Uterus (tissue), 4 donors: ENCODE measurements around the gene SMARCA4. TPM values are rescaled to one million over a fixed set of nuclear protein-coding genes. Genes with fewer than 3 reads are reported as not detected.

Experiments used
- DNase-seq, 2 donors: peaks; one replicate each; pipeline ENCODE4 v3.0.0-alpha.2; 2019 to 2020
- H3K27ac ChIP-seq, 2 donors: fragments of 200-600 bp; sonication (generic); 1 replicate in 1 of 2; 2 replicates in 1 of 2; pipeline ENCODE4 v1.5.1; 2016 to 2018
- H3K27me3 ChIP-seq, 2 donors: fragments of 200-600 bp; sonication (generic); one replicate each; pipeline ENCODE4 v1.5.1; 2018 to 2019; ENCODE audit warnings: control low read depth in 1 of 2
- H3K36me3 ChIP-seq, 2 donors: fragments of 200-600 bp; sonication (generic); one replicate each; pipeline ENCODE4 v1.5.1; 2019; ENCODE audit warnings: control low read depth in 1 of 2
- H3K4me1 ChIP-seq, 2 donors: fragments of 200-600 bp; sonication (generic); one replicate each; pipeline ENCODE4 v1.5.1; 2018 to 2019; ENCODE audit warnings: control low read depth in 1 of 2
- H3K4me3 ChIP-seq, 2 donors: fragments of 200-600 bp; sonication (generic); 1 replicate in 1 of 2; 2 replicates in 1 of 2; pipeline ENCODE4 v1.5.1; 2018 to 2019; ENCODE audit warnings: mild to moderate bottlenecking in 1 of 2
- H3K9me3 ChIP-seq, 2 donors: fragments of 200-600 bp; sonication (generic); one replicate each; pipeline ENCODE4 v1.5.1; 2019; ENCODE audit warnings: control low read depth in 1 of 2
- POLR2A ChIP-seq, 2 donors: fragments of 450-650 bp; IDR thresholded peaks; one replicate each; pipeline ENCODE4 v1.6.1; 2016; ENCODE audit warnings: antibody characterized with exemption in 2 of 2, mild to moderate bottlenecking in 1 of 2, moderate library complexity in 1 of 2
- intact Hi-C: fragments of 100-400 bp; cut with DNase I; formaldehyde crosslinking; loops from one replicate; pipeline ENCODE4 v1.15.1; 2023; ENCODE audit warnings: low total_unique reads
- total RNA-seq, 4 donors: library from RNA; depleted of rRNA in 3 of 4; stranded (reverse); fragments of >200 nt in 3 of 4; gene quantifications; one replicate each; pipeline versions ENCODE4 v1.1.0 to v1.2.4, GENCODE V29; 2014 to 2023
- TF ChIP-seq, protein P1 (sequence below), 4 experiments: fragments of 200-600 bp in 2 of 4; fragments of 450-650 bp in 2 of 4; sonication (generic) in 2 of 4; IDR thresholded peaks; one replicate each; pipeline ENCODE4 v1.5.1; 2016 to 2019; ENCODE audit warnings: antibody characterized with exemption in 4 of 4, mild to moderate bottlenecking in 2 of 4, moderate library complexity in 1 of 4
- donor health status: DM: yes; HTN: yes; CAD: no.

Gene SMARCA4
- total RNA-seq, 4 donors from 2014 or later, result 44.6 to 78.7 (median 76.2) TPM

DNA sequence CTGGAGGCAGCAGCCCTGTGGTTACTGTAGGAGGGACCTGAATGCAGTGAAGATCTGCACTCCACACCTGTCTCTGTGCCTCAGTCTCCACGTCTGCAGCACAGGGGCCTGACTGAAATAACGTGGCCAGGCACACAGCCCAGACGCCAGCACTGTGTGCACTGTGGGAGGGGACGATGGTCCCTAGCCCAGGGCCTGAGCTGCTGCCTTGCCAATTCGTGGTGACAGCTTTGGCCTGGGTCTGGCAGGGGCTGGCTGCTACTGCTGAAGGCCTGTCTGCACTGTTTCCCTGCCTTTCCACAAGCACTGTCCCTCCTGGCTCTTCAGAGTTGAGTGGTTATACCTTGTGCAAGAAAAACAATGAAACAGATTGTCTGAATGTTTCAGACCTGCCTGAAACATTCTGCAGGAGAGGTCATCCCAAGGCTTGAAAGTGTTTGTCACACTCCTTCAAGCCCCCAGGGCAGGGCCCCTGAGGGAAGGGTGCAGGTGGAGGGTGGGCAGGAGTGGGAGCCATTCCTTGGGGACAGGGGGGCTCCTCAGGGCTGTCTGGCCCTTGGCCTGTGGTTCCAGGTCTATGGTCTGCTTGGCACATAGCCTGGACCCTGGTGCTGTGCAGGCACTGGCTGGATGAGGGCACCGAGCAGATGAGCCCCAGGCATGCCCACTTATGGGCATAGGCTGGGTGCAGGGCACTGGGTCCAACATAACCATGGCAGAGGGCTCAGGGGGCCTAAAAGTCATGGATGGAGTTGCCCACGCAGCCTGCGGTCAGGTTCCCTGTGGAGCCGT lies 89.7 kb downstream of the SMARCA4 start:
- H3K9me3 ChIP-seq, result no peaks in the 10 kb centered on the region
- H3K36me3 ChIP-seq, result no peaks in the 10 kb centered on the region
- no peaks in the 10 kb centered on the region for H3K4me1 ChIP-seq
- no peaks in the 10 kb centered on the region for H3K27me3 ChIP-seq
- DNase-seq, result no peak
- intact Hi-C loops, result loop anchor here (5.0 kb wide), 1 partner anchor 62 kb away; no protein-coding TSS in a partner anchor
- H3K4me3 ChIP-seq, result no peak overlapping the region
- no peak overlapping the region for H3K27ac ChIP-seq
- TF ChIP-seq, protein P1, sequence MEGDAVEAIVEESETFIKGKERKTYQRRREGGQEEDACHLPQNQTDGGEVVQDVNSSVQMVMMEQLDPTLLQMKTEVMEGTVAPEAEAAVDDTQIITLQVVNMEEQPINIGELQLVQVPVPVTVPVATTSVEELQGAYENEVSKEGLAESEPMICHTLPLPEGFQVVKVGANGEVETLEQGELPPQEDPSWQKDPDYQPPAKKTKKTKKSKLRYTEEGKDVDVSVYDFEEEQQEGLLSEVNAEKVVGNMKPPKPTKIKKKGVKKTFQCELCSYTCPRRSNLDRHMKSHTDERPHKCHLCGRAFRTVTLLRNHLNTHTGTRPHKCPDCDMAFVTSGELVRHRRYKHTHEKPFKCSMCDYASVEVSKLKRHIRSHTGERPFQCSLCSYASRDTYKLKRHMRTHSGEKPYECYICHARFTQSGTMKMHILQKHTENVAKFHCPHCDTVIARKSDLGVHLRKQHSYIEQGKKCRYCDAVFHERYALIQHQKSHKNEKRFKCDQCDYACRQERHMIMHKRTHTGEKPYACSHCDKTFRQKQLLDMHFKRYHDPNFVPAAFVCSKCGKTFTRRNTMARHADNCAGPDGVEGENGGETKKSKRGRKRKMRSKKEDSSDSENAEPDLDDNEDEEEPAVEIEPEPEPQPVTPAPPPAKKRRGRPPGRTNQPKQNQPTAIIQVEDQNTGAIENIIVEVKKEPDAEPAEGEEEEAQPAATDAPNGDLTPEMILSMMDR (IDR thresholded peaks at IDR 0.05), result no peak
- TF ChIP-seq POLR2A (IDR thresholded peaks at IDR 0.05), result no peak

DNA sequence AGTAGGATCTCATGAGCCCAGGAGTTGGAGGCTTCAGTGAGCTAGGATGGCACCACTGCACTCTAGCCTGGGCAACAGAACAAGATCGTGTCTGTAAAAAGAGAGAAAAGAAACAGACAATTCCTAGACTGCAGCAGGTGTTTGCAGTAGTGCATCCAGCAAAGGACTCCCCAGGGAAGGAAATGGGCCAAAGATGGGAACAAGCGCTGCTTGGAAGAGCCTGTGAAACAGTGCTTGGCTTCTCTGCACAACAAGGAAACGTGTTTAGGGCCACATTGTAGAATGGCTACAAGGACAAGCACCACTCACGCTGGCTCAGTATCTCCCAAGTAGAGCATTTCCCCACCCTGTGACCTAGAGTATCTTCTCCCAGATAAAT lies 93.0 kb downstream of the SMARCA4 start:
- TF ChIP-seq, protein P1 (IDR thresholded peaks at IDR 0.05), result no peak
- TF ChIP-seq POLR2A (IDR thresholded peaks at IDR 0.05), result no peak
- Histone ChIP-seq H3K4me1 (no peaks in the 10 kb centered on the region), H3K9me3 (no peaks in the 10 kb centered on the region), H3K27me3 (no peaks in the 10 kb centered on the region), H3K27ac (no peak overlapping the region), H3K4me3 (no peak overlapping the region), H3K36me3 (no peaks in the 10 kb centered on the region)
- no peak for DNase-seq
- intact Hi-C loops, result loop anchor here (5.0 kb wide), 1 partner anchor 58 kb away; no protein-coding TSS in a partner anchor

DNA sequence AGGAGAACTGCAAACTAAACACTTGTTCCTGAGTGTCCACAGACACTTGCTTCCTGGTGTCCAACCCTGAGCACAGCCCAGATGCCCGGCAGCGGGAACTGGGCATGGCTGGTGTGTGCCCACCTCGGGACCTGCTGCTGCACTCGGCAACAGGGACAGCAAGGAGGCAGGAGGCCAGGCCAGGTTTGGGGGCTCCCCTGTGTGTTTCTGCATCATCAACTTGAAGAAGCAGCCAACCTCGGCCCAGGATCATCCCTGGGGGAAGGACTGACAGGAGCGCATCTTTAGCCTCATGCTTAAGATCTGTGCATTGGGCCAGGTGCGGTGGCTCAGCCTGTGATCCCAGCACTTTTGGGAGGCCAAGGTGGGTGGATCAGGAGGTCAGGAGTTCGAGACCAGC lies 93.4 kb downstream of the SMARCA4 start:
- Histone ChIP-seq H3K4me3 (no peak overlapping the region), H3K4me1 (no peaks in the 10 kb centered on the region), H3K36me3 (no peaks in the 10 kb centered on the region), H3K27ac (no peak overlapping the region), H3K9me3 (no peaks in the 10 kb centered on the region), H3K27me3 (no peaks in the 10 kb centered on the region)
- TF ChIP-seq, protein P1 (IDR thresholded peaks at IDR 0.05), result no peak
- no peak for TF ChIP-seq POLR2A (IDR thresholded peaks at IDR 0.05)
- DNase-seq, result no peak
- intact Hi-C loops, result loop anchor here (5.0 kb wide), 1 partner anchor 58 kb away; no protein-coding TSS in a partner anchor

DNA sequence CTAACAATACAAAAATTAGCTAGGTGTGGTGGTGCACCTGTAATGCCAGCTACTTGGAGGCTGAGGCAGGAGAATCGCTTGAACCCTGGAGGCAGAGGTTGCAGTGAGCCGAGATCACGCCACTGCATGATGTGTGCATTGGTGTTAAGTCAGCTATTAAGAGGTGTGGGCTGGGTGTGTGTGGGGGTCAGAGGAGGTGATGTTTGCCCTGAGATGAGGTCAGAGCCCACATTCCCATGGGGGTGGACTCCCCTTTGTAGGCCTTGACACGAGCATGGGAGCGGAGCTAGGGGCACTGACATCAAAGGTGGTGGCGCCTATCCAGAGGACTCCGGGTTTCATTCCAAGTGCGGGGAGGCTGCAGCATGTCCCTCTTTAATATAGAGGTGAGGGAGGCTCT lies 93.8 kb downstream of the SMARCA4 start:
- no peaks in the 10 kb centered on the region for H3K4me1 ChIP-seq
- TF ChIP-seq, protein P1 (IDR thresholded peaks at IDR 0.05), result no peak
- TF ChIP-seq POLR2A (IDR thresholded peaks at IDR 0.05), result no peak
- H3K36me3 ChIP-seq, result no peaks in the 10 kb centered on the region
- no peaks in the 10 kb centered on the region for H3K9me3 ChIP-seq
- DNase-seq, result no peak
- H3K27ac ChIP-seq, result no peak overlapping the region
- intact Hi-C loops, result loop anchor here (5.0 kb wide), 1 partner anchor 58 kb away; no protein-coding TSS in a partner anchor
- no peak overlapping the region for H3K4me3 ChIP-seq
- H3K27me3 ChIP-seq, result no peaks in the 10 kb centered on the region

DNA sequence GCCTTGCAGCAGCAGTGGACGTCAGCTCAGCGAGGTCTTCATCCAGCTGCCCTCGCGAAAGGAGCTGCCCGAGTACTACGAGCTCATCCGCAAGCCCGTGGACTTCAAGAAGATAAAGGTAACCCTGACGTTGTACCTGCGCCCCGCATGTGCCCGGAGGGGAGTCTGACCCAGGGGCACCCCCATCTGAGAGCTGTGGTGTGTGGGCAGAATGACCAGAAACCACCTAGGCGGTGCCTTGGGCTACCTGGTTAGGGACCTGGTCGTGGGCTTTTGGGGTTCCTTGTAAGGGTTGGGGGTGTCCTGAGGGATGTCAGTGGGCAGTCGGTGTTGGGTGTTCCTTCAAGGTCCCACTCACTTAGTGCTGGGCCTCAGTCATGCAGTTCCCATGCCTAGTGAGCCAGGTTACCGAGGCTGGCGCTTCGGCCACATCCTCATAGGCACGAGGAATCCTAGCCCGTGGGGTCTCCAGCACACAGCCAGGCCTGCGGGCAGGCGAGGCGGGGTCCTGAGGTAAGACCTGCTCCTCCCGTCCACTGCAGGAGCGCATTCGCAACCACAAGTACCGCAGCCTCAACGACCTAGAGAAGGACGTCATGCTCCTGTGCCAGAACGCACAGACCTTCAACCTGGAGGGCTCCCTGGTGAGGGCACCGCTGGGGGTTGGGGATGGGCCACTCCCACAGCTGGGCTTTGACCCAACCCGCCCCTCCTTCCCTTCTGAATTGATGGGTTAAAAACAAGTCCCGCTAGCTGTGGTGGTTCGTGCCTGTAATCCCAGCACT lies 97.6 kb downstream of the SMARCA4 start:
- Histone ChIP-seq H3K9me3 (no peaks in the 10 kb centered on the region), H3K4me3 (no peak overlapping the region), H3K27ac (no peak overlapping the region), H3K36me3 (no peaks in the 10 kb centered on the region), H3K27me3 (no peaks in the 10 kb centered on the region), H3K4me1 (no peaks in the 10 kb centered on the region)
- no peak for TF ChIP-seq POLR2A (IDR thresholded peaks at IDR 0.05)
- TF ChIP-seq, protein P1 (IDR thresholded peaks at IDR 0.05), result no peak
- DNase-seq, result no peak
- intact Hi-C loops, result no loop called here
